ENCODE measurements around the gene EFNA2. TPM values are rescaled to one million over a fixed set of nuclear protein-coding genes. Genes with fewer than 3 reads are reported as not detected.

The EFNA2 gene
- total RNA-seq, 2 experiments from 2014 or later, result not detected

DNA sequence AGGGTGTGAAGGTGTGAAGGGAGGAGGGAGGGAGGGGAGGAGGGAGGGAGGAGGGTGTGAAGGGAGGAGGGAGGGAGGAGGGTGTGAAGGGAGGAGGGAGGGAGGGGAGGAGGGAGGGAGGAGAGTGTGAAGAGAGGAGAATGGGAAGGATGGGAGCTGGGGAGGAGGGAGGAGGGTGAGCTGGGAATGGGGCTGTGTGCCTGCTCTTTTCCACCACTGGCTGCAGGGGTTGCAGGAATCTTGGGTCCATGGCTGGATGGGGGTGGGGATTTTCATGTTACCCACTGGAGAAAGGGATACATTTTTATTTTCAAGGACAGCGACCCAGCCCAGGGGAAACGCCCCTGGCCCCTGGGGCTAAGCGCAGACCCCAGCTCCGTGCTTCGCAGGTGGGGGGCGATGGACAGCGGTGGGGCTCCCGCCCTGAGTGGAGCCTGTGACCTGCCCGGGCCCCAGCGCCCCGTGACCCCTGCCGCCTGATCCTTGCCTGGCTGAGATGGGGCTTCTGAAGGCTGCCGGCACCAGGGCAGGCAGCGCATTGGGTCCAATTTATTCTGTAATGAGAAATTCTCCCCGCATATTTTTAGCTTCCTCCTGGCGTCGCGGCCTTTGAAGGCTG, 3.0 kb upstream of the EFNA2 start:
- intact Hi-C loops (cut with DNase I, micrococcal nuclease), result no loop called here
- H3K4me3 ChIP-seq (ENCODE audit: low read length), result no peak overlapping the region
- ATAC-seq (ENCODE audit: poor library complexity) (no peak), DNase-seq (no peak)
- peaks cover 26 to 31% of the 10 kb centered on the region in 2 experiments for H3K27me3 ChIP-seq (ENCODE audit: control insufficient read depth in 1 of 2, insufficient read depth in 2 of 2, low read length in 2 of 2)
- Mint-ChIP-seq H3K9me3 (no peaks in the 10 kb centered on the region), H3K36me3 (ENCODE audit: low read depth) (peaks cover 17% of the 10 kb centered on the region), H3K27me3 (peaks cover 21% of the 10 kb centered on the region), H3K4me1 (ENCODE audit: low read depth) (peaks cover 21% of the 10 kb centered on the region), H3K27ac (no peak overlapping the region), H3K4me3 (no peak overlapping the region)
- TF ChIP-seq, protein P1, sequence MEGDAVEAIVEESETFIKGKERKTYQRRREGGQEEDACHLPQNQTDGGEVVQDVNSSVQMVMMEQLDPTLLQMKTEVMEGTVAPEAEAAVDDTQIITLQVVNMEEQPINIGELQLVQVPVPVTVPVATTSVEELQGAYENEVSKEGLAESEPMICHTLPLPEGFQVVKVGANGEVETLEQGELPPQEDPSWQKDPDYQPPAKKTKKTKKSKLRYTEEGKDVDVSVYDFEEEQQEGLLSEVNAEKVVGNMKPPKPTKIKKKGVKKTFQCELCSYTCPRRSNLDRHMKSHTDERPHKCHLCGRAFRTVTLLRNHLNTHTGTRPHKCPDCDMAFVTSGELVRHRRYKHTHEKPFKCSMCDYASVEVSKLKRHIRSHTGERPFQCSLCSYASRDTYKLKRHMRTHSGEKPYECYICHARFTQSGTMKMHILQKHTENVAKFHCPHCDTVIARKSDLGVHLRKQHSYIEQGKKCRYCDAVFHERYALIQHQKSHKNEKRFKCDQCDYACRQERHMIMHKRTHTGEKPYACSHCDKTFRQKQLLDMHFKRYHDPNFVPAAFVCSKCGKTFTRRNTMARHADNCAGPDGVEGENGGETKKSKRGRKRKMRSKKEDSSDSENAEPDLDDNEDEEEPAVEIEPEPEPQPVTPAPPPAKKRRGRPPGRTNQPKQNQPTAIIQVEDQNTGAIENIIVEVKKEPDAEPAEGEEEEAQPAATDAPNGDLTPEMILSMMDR (IDR thresholded peaks at IDR 0.05), result no peak
- peaks cover 22% of the 10 kb centered on the region for H3K4me1 ChIP-seq (ENCODE audit: insufficient read depth, low read length)
- POLR2A ChIA-PET, result interaction anchor here (0.7 to 2.0 kb wide), 2 partner anchors 13 to 120 kb away, joined by 3 to 7 read pairs; partner anchors contain the start of gene CIRBP
- no peak overlapping the region for H3K27ac ChIP-seq (ENCODE audit: low read depth in 1 of 2, low read length in 2 of 2)
- H3K9me3 ChIP-seq (ENCODE audit: control insufficient read depth in 1 of 2, insufficient read depth in 1 of 2, low read length in 2 of 2), result peaks cover 0 to 20% of the 10 kb centered on the region in 2 experiments
- H3K36me3 ChIP-seq (ENCODE audit: insufficient read depth, low read length), result peaks cover 21% of the 10 kb centered on the region
- CTCF ChIA-PET, result no interaction called here

DNA sequence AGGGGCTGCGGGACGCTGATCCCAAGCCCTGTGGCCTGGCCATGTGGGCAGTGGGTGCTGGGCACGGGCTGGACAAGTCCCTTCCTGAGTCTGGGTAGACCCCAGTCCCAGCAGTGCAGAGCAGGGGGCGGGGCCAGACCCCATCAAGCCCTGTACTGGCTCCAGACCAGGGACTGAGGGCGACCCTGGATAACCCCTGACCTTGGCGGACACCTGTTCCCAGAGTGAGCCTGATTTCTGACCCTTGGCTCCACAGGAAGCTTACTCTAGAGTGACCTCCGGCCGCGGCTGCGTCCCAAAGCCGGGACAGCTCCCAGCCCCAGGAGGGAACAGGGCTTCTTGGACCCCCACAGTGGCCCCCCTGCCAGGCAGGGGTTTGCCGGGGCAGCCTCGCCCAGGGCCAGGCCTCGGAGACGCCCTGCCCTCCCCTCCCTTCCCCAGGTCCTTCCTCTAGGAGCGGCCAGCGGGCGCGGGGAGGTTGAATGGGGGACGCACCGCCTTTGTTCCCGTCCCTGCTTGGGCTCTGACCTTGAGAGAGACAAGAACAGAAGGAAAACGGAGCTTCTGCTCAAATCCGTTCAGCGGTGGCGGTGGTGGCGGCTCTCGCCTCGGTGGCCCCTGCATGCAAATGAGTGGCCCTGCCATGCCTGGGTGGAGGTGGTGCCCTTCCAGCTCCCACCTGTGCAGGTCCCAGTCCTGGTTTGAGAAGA, 2.3 kb upstream of the EFNA2 start:
- intact Hi-C loops (cut with DNase I, micrococcal nuclease), result no loop called here
- H3K4me1 Mint-ChIP-seq (ENCODE audit: low read depth), result peaks cover 16% of the 10 kb centered on the region
- POLR2A ChIA-PET, result interaction anchor here (0.7 to 2.0 kb wide), 3 partner anchors 8 to 119 kb away, joined by 3 to 7 read pairs (median 7); partner anchors contain the start of genes CIRBP and FAM174C

DNA sequence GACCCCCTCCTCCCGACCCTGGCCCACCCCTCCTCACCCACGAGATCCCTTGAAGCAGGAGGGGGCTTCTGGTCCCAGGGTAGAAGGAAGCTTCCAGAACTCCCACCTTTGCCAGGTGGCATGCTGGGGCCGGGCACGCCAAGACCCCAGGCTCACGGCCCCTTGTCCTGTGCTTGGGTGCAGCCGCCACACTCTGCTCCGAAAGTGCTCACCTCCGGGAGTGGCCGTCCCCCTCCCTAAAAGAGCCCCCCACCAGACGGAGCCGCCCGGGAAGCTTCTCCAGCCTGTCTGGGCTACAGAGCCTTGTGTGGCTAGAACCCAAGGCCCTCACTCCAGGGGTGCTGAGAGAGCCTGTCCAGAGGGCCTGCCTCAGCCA, 1.8 kb upstream of the EFNA2 start:
- H3K27ac ChIP-seq (ENCODE audit: low read depth in 1 of 2, low read length in 2 of 2), result no peak overlapping the region
- H3K27me3 ChIP-seq (ENCODE audit: control insufficient read depth in 1 of 2, insufficient read depth in 2 of 2, low read length in 2 of 2), result peaks cover 34 to 43% of the 10 kb centered on the region in 2 experiments
- DNase-seq (peak in 1 of 14 experiments; percentile 4), ATAC-seq (ENCODE audit: poor library complexity) (no peak)
- intact Hi-C loops (cut with DNase I, micrococcal nuclease), result no loop called here
- H3K9me3 ChIP-seq (ENCODE audit: control insufficient read depth in 1 of 2, insufficient read depth in 1 of 2, low read length in 2 of 2), result peaks cover 0 to 29% of the 10 kb centered on the region in 2 experiments
- Mint-ChIP-seq H3K27me3 (peaks cover 22% of the 10 kb centered on the region), H3K9me3 (no peaks in the 10 kb centered on the region), H3K4me3 (no peak overlapping the region), H3K36me3 (ENCODE audit: low read depth) (peaks cover 11% of the 10 kb centered on the region), H3K4me1 (ENCODE audit: low read depth) (peaks cover 16% of the 10 kb centered on the region), H3K27ac (no peak overlapping the region)
- peaks cover 13% of the 10 kb centered on the region for H3K36me3 ChIP-seq (ENCODE audit: insufficient read depth, low read length)
- CTCF ChIA-PET, result no interaction called here
- no peak overlapping the region for H3K4me3 ChIP-seq (ENCODE audit: low read length)
- TF ChIP-seq, protein P1 (IDR thresholded peaks at IDR 0.05), result no peak
- POLR2A ChIA-PET, result interaction anchor here (1.5 to 2.0 kb wide), 2 partner anchors 9 to 15 kb away, joined by 7 read pairs; partner anchors contain the start of genes CIRBP and FAM174C
- peaks cover 24% of the 10 kb centered on the region for H3K4me1 ChIP-seq (ENCODE audit: insufficient read depth, low read length)

More for the DNA sequence above, 2.3 kb upstream of the EFNA2 start:
- TF ChIP-seq, protein P1 (IDR thresholded peaks at IDR 0.05), result no peak
- no peak overlapping the region for H3K27ac Mint-ChIP-seq
- DNase-seq (peak in 1 of 14 experiments; percentile 4), ATAC-seq (ENCODE audit: poor library complexity) (no peak)
- peaks cover 32 to 38% of the 10 kb centered on the region in 2 experiments for H3K27me3 ChIP-seq (ENCODE audit: control insufficient read depth in 1 of 2, insufficient read depth in 2 of 2, low read length in 2 of 2)
- H3K4me3 Mint-ChIP-seq, result no peak overlapping the region
- no peak overlapping the region for H3K27ac ChIP-seq (ENCODE audit: low read depth in 1 of 2, low read length in 2 of 2)
- peaks cover 24% of the 10 kb centered on the region for H3K4me1 ChIP-seq (ENCODE audit: insufficient read depth, low read length)
- no peak overlapping the region for H3K4me3 ChIP-seq (ENCODE audit: low read length)
- peaks cover 17% of the 10 kb centered on the region for H3K36me3 ChIP-seq (ENCODE audit: insufficient read depth, low read length)
- peaks cover 21% of the 10 kb centered on the region for H3K27me3 Mint-ChIP-seq
- H3K9me3 Mint-ChIP-seq, result no peaks in the 10 kb centered on the region
- peaks cover 11% of the 10 kb centered on the region for H3K36me3 Mint-ChIP-seq (ENCODE audit: low read depth)
- CTCF ChIA-PET, result no interaction called here
- H3K9me3 ChIP-seq (ENCODE audit: control insufficient read depth in 1 of 2, insufficient read depth in 1 of 2, low read length in 2 of 2), result peaks cover 0 to 24% of the 10 kb centered on the region in 2 experiments
